ENCODE measurements around the gene CRTC2.

The CRTC2 gene

GRCh38 chr1:153940756-153941155 is 17.7 kb downstream of the CRTC2 start:
- no peak for TF ChIP-seq CTCF (conservative IDR thresholded peaks at IDR 0.05; ENCODE audit: low read length)
- DNase-seq (ENCODE audit: low read depth): no peak
- no peak overlapping the region for H3K4me3 ChIP-seq (ENCODE audit: low read length)

- no peak for TF ChIP-seq CTCF (conservative IDR thresholded peaks at IDR 0.05; ENCODE audit: low read length)
- no peak for DNase-seq (ENCODE audit: low read depth)
- no peak overlapping the region for H3K4me3 ChIP-seq (ENCODE audit: low read length)
These were observed 18.9 kb downstream of the CRTC2 start for GRCh38 chr1:153939476-153939875.

- H3K4me3 ChIP-seq (ENCODE audit: low read length): no peak overlapping the region
- no peak for DNase-seq (ENCODE audit: low read depth)
- no peak for TF ChIP-seq CTCF (conservative IDR thresholded peaks at IDR 0.05; ENCODE audit: low read length)
These were observed 19.4 kb downstream of the CRTC2 start for GRCh38 chr1:153938996-153939395.

- H3K4me3 ChIP-seq (ENCODE audit: low read length): no peak overlapping the region
- no peak for DNase-seq (ENCODE audit: low read depth)
- no peak for TF ChIP-seq CTCF (conservative IDR thresholded peaks at IDR 0.05; ENCODE audit: low read length)
These were observed 21.1 kb downstream of the CRTC2 start for GRCh38 chr1:153937331-153937730.

GRCh38 chr1:153936011-153936802 is 22.2 kb downstream of the CRTC2 start:
- no peak for TF ChIP-seq CTCF (conservative IDR thresholded peaks at IDR 0.05; ENCODE audit: low read length)
- no peak for DNase-seq (ENCODE audit: low read depth)
- H3K4me3 ChIP-seq (ENCODE audit: low read length): no peak overlapping the region

- DNase-seq (ENCODE audit: low read depth): no peak
- TF ChIP-seq CTCF (conservative IDR thresholded peaks at IDR 0.05; ENCODE audit: low read length): no peak
- H3K4me3 ChIP-seq (ENCODE audit: low read length): no peak overlapping the region
These were observed 23.7 kb downstream of the CRTC2 start for GRCh38 chr1:153934746-153935145.

- no peak for DNase-seq (ENCODE audit: low read depth)
- no peak for TF ChIP-seq CTCF (conservative IDR thresholded peaks at IDR 0.05; ENCODE audit: low read length)
- no peak overlapping the region for H3K4me3 ChIP-seq (ENCODE audit: low read length)
These were observed 24.5 kb downstream of the CRTC2 start for GRCh38 chr1:153933955-153934354.

Data from AG10803 (cell line).